Left renal pelvis (tissue), 4 donors: ENCODE data around the gene GPR61. TPM values are rescaled to one million over a fixed set of nuclear protein-coding genes. Genes with fewer than 3 reads are reported as not detected.

Source experiments
- DNase-seq, 4 donors: peaks; one replicate each; pipeline ENCODE4 v3.0.0-alpha.2; 2013; ENCODE audit warnings: low read depth in 4 of 4, low spot score in 3 of 4
- polyA plus RNA-seq, 4 donors: library from polyadenylated mRNA; unstranded; fragments of 120-200 nt; gene quantifications; one replicate each; pipeline ENCODE4 v1.2.1, GENCODE V29; 2013; ENCODE audit not compliant: insufficient read length in 4 of 4

The GPR61 gene
- polyA plus RNA-seq, 4 donors = 0.23 to 1.7 (median 0.76) TPM

GRCh38 chr1:109508001-109508872 is 31.4 kb upstream of the GPR61 start:
- DNase-seq = no peak

GRCh38 chr1:109508873-109509175 is 30.8 kb upstream of the GPR61 start:
- DNase-seq = no peak

GRCh38 chr1:109509176-109510134 is 30.2 kb upstream of the GPR61 start, which contains the start of gene AMIGO1:
AMIGO1 (minus strand) TSS chr1:109509727; CDS start chr1:109508912, 815 bp downstream.
- DNase-seq = no peak

DNA sequence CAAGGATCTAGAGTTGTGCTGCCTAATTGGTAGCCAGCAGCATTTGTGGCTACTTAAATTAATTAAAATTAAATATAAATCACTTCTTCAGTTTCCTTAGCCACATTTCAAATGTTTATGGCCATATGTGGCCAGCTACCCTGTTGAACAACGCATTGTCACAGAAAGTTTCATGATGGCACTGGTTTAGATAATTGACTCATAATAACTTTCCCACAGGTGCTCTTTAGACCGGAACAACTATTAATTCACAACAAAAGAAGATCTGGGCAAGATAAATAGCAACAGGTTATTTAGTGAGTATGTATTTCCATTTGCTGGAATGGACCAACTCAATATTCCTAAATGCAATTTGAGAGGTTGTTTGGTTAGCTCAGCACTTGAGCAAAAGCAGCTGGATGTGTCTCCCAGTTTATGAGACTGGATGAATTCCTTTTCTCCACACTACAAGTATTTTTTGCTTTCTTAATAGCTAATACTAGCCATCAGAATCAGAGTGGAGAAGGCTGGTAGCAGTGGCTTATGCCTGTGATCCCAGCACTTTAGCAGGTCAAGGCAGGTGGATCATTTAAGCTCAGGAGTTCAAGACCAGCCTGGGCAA is 26.5 kb upstream of the GPR61 start:
- no peak for DNase-seq

DNA sequence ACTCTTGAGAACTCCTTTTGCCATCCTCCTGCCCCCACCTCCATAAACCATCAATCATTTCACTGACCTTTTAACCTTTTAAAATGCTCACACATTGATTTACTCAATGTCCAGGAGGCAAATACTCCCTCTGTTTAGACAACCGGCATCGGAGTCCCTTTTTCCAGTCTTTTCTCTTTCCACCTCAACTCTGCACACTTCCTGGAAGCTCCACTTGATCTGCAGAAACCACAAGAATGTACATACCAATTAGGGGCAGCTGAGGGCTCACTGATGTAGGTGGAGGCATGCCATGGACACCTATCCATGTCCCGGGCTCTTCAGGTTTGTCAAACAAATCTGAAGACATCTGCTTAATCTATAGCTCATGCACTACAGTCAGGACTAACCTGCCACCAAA is 24.8 kb upstream of the GPR61 start:
- no peak for DNase-seq

DNA sequence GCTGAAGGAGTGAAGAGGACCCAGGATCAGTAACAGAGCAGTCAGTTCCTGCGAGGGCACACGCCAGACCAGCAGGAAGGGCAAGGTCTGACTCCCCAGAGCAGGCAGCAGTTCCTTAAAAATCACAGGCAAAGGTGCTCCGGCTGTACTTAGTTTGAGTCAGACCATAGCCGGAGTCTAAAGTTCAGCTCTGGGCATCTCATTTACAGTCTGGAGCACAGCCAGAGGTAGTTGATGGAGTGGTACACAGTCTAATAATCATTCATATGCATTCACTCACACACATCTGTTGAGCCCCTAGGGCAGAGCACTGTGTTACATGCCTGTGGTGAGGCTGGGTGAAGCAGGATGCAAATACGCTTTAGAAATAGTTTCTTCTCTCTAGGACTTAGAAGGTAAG is 22.8 kb upstream of the GPR61 start:
- DNase-seq = no peak

DNA sequence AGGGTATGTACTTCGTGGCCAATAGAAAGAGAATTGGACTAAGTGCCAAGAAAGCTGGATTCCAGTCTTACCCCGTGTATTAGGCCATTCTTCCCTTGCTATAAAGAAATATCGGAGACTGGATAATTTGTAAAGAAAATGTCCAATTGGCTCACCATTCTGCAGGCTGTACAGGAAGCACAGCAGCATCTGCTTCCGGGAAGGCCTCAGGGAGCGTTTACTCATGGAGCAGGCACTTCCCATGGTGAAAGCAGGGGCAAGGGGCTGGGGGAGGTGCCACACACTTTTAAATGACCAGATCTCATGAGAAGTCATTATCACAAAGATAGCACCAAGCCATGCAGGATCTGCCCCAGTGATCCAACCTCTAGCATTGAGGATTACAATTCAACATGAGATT is 22.3 kb upstream of the GPR61 start:
- no peak for DNase-seq

DNA sequence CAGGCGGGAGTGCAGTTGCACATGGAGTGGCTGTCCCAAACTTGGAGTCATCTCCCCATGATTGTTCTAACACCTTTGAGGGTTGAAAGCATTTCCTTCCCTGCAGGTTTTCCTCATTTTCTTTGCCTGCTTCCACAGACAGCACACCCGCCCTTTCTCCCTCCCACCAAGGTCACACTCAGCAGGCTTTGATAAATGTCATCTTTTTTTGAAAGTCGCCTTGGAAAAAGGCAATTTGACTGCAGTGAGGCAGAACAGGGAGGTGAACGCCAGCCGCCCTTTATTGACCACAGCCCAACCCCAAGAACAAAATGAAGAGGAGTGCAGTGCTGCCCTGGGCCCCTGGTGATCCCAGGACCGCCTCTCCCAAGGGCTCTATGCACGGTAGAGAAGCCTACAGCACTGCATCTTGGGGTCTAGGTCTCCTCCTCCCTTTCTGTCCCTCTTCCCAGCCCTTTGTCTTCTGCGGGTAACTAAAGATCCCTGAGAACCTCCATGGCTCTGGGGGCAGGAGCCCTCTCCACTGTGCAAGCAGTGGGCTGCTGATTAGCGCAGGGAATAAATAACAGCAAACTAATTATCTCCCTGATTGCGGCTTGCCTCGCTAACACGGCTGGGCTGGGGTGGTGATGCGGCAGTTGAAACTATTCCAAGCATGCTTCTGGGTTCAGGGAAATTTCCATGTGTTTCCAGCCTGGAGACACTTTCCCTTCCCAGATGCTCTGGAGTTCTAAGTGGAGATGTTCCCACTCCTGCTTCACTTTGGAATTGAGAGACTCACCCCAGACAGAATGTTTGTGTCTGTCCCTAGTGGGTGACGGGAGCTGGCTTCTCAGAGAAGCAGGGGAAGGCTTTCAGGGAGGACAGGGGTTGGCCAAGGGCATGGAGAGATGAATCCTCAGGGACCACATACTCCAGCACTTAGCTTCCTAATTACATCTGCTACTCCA is 18.4 kb upstream of the GPR61 start:
- no peak for DNase-seq

DNA sequence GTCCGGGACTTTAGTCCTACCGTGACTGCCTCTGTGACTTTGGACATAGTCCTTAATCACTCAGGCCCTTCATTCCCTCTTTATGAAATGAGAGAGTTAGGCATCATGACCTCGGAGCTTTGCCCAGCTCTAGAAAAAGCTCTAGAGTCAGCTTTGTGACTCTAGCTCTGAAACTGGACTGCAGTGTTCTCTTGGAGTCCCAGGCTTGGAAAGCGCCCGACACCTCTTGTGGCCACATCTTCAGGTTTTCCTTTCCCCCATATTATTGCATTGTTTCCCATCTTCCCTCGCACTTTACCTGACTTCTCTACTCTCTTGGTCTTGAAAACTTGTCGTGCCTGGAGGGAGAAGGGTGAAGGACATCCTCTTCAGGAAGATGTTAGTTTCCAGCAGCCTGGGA is 17.6 kb upstream of the GPR61 start:
- DNase-seq = no peak

GRCh38 chr1:109523706-109524105 is 16.0 kb upstream of the GPR61 start:
- no peak for DNase-seq

- DNase-seq = no peak
Measured at GRCh38 chr1:109527098-109527811, 12.4 kb upstream of the GPR61 start.

DNA sequence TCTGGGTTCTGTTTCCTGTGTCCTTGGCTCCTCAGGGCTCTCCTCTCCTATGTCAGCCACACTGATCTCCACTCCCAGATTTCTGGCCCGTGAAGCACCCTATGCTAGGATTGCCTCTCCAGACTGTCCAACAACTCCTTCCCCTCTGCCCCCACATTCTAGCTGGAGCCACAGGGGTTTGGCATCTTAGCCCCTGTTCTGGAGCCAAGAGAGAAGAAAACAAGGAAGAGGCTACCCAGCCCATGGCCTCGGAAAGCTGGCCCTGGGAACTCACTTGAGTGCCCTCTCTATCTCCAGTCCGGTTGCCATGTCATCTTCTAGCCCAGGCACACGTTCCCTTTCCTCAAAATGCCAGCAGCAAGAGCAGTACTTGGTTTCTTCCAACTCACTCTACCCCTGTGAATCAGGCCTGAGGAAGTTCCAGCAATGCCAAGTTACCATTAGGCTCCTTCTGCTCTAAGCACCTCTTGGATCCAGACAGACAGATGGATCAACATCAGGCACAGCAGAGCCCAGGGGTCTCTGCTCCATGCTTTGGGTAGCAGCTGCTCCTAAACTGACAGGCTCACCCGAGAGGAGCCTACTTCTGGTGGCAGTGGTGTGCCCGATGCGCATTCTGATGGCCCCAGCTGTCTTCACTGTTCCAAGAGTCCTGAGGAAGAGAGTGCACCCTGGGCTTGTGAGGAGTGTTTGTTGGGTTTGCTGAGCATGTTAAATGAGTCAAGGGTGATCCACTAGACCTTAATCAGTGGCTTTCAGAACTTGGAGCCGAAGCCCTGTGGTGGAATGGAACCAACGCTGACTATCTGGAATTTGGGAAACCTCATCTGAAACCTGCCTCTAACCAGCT is 11.6 kb upstream of the GPR61 start:
- DNase-seq = no peak

- DNase-seq = no peak
Measured at GRCh38 chr1:109528712-109529111, 11.0 kb upstream of the GPR61 start.

DNA sequence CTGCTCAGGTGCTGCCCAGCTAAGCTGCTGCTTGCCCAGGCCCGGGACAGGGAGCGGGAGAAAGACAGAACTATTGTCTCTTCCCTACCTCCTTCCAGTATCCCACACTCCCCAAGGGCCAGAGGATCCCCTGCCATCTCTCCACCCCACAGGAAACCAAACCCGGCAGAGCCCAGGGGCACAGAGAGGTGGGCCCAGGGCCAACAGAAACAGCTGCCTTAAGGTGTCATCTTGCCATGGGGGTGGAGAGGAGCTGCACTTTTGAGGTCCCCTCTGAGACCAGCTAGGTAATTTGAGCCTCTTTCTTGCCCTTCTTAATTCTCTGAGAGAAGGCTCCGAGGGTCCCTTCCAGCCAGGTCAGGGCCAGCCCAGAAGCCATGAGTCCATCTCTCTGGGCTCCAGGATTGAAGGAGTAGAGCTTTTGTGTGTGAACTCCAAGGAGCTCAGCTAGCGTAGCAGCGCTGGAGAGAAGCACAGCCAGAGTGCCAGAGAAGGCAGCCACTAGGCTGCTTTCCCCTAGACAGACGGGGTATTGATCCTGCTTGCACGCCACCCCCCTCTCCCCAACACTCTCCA is 9.7 kb upstream of the GPR61 start:
- DNase-seq = no peak

- DNase-seq = no peak
Measured at GRCh38 chr1:109530457-109531087, 9.1 kb upstream of the GPR61 start.

DNA sequence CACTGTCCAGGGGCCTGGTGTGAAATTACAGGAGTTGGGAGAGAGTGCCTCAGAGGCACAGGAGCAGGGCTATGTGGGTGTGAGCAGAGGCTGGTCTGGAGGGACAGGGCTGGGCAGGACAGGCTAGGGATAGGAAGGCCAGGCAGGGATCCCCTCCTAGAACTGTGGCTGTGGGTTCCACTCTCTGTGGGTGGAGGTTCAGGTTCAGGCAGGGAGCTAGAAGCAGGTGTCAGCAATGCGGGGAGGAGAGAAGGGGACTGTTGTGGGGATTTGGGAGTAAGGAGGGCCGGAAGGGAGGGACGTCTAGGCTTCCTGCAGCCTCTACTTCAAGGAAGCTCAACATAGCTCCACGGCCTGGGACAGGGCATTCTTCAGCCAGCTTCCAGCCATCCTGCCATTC is 8.3 kb upstream of the GPR61 start:
- no peak for DNase-seq

DNA sequence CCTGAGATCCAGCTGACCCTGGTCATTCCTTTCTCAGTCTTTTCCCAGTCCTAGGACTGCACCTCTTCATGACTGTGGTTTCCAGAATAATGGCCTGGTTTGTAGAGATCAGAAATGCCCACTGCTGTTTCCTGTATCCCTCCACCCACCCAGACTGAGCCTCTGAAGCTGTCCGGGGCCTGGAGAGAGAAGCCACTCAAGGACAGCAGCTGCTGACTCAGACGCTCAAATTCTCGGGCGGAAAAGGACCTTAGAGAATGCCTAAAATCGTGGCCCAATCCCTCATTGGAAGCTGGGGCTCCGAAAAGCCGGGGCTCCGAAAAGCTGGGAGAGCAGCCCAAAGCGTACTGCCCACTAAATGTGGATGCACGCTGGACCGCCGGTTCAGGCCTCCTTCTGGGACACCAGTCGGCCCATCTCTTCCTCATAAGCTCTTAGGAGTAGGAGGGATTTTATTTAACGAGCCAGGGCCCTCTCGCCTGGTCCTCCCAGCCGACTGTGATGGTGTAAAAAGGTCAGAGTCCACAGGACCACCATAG is 7.8 kb upstream of the GPR61 start:
- no peak for DNase-seq
